HK-2 (cell line): Measurements from ENCODE around the gene DAPK1.

Experiments used
- DNase-seq: peaks from one replicate; pipeline ENCODE4 v3.0.0-alpha.2; 2018; ENCODE audit not compliant: unreplicated experiment

Gene DAPK1

GRCh38 chr9:87497604-87498045 is at the start of gene DAPK1:
DAPK1 (plus strand) TSS chr9:87497867; CDS start chr9:87499078, 1,211 bp downstream.
- DNase-seq, result peak; percentile 74

GRCh38 chr9:87451149-87451548 is 46.5 kb upstream of the DAPK1 start:
- no peak for DNase-seq

- no peak for DNase-seq
These were observed 42.3 kb upstream of the DAPK1 start for GRCh38 chr9:87455407-87455806.

DNA sequence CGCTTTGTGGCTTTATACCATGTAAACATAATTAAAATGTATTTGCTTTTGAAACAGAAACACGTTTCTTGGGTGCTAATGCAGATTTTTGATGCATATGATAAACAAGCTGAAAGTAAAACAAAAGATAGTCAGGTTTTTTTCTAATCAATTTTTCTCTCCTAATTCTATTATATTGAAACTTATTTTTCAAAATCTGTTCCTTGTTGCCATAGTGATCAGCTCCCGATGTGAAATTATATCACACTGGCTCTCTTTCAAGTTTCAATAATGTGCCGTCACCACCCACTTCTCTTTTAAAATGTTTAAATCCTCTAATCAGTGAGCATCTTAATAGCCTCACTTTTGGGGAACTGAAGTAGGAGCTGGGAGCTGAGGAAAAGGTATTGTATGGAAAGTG is 36.4 kb upstream of the DAPK1 start:
- no peak for DNase-seq

DNA sequence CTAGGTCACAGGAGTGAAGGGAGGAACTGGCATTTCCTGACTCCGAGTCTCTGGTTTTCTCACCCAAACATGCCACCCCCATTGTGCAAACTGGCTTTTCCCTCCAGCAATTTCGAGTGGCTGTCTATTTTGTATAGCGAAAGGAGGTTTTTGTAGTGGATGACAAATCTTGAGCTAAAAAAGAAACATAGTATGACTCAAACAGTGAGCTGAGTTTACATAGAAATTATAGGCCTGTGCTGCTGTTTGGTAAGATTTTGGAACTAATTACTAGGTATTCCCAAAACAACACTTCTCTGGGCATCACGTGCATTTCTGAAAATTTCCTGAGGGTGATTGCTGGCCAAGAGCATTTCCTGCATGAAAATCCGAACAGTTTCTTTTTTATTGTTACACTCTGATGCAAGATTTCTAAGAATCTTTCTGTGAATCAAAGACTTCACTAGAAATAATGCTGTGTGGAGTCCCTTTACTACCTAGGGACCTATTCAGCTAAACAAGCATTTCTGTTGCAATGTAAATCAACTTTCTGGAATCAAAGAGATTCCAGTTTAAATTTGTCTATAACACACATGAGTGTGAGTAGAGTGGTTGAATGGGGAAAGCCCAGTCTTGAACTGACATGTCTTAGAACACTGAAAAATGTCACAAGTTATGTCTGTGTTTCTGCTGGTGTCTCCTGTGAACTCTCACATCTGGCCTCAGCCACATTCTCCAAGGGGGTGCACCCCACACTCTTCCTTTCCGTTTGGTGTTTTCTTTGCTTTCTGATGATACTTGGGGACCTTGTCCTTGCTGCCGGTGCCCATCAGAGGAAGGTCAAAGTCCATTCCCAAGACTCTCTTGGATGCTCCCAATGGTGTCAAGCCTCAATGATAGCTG is 33.3 kb upstream of the DAPK1 start:
- DNase-seq, result no peak

- DNase-seq, result no peak
These were observed 32.7 kb upstream of the DAPK1 start for GRCh38 chr9:87464992-87465378.

GRCh38 chr9:87465816-87466215 is 31.9 kb upstream of the DAPK1 start:
- DNase-seq, result no peak

GRCh38 chr9:87467187-87467586 is 30.5 kb upstream of the DAPK1 start:
- no peak for DNase-seq

DNA sequence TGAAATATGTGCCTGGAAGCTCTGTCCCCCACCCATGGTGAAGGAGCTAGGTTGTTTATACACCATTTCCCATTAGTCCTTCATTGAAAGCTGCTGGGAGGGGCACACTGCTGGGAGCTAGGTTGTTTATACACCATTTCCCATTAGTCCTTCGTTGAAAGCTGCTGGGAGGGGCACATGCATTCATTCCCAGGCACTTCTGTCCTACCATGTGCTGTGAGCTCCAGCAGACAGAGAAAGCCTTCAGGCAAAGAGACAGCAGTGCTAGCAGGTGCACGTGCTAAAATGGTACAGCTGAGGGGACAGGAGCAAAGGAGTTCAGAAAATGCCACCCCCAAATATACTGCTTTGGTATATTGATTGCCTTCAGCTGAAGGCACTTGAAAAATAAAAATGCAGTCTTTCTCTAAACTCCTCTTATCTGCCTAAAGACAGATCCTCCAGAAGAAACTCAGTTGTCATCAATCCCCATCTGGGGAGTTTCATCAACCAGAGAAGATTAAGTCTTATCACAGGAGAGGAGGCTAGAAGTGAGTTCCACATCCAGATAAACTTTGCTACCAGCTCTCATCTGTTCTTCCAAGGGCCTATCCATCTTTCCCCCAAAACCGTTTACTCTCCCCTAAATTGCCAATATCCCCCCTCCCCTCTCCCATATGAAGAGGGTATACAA is 27.7 kb upstream of the DAPK1 start:
- DNase-seq, result no peak

- DNase-seq, result no peak
These were observed 25.9 kb upstream of the DAPK1 start for GRCh38 chr9:87471746-87472145.

GRCh38 chr9:87475463-87475862 is 22.2 kb upstream of the DAPK1 start:
- no peak for DNase-seq

DNA sequence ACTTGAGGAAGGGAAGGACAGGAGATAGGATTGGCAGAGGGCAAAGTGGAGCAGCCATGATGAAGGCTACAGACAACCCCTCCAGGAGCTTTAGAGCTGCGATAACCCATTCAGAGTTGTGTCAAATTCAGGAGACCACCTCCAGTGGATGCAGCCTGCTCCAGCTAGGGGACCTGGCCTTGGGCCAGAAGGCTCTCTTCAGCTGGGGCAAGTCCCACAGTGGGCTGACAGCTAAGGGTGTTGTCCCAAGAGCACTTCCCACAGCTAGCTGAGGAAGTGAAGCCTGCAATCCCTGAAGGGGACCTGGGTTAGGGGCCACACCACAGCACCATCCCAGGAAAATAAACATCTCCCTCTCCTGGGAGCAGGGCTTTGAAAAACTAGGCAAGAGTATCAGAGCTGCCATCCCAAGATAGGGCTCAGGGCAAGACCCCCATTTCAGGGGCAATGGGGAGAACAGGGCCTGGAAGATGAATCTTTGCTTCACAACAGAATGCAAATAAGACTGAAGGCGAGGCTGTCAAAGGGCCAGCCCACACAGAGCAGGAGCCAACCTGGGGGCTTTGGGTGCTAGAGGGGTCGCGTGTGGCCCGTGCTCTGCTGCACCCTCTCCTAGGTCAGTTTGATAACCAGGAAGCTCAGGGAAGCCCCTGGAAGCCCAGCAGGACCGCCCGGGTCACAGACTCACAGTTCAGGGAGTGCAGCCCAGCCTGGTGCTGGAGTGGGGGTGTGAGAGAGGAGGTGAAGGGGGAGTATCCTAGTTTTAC is 19.3 kb upstream of the DAPK1 start:
- DNase-seq, result no peak

- peak; percentile 79 for DNase-seq
These were observed 17.9 kb upstream of the DAPK1 start for GRCh38 chr9:87479801-87480201.

- no peak for DNase-seq
These were observed 15.5 kb upstream of the DAPK1 start for GRCh38 chr9:87481890-87482855.

DNA sequence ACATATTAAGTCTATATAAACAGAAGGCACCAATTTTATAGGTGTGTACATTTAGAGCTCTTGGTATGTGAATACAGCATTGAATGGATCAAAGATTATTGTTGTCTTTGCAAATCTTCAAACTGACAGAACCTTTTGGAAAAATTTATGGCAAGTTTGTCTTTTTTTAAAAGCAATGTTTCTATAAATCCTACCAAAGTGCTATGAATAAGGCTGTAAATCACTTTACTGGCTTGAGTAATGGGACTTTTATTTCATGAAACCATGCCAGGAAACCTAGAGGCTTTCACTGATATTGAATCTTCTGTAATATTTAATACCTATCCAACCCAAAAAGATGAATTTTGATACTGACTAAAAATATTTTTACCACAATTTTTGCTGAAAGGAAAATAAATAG is 7.4 kb upstream of the DAPK1 start:
- no peak for DNase-seq

DNA sequence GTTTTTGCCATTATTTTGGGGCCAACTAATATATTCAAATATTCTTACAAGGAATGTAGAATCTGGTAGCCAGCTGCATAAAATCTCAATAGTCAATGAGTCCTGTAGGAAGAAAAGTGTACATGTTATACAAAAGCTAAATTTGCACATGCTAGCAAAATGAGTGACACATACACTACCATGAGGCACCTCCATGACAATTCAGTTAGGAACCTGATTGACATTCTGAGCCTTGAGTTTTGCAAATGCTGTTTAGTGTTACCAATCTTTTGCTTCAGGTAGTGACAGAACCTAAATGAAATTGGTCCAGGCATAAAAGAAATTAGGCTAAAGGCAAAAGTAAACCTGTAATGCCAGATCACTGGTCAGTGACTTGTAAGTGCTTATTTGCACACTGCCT is 6.8 kb upstream of the DAPK1 start:
- DNase-seq, result no peak

DNA sequence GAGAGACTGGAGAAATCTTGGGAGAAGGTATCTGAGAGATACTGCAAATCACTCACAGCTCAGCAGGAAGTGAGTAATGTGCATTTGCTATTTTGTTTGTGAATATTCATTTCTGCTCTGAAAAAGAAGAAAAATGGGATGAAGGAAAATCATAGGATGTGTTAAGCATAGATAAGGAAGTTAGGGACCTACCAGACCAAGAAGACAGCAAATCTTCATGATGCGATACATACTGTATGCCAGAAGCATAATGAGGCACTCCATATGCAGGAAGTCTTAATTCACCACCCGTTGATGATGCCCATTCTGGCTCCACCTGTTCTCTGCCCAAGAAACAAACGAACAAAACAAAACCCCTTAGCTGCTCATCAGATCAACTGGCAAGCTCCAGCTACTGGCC is 6.1 kb upstream of the DAPK1 start:
- no peak for DNase-seq

DNA sequence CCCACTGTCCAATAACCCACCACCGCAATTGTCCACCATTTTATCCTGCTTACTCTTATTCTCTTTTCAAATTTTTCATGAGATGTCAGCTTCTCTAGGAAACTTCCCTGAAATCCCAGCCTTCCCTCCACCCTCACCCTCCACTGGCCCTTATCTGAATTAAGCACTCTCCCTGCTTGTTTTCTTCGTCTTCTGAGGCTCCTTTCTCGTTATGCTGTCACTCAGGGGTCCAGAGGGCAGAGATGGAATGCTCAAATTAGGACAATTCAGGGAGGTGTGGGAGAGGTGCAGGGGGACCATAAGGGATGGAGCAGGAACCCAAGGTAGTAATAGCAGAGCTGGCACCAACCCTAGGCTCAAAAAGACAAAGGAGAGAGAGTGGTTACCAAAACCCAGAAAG is 5.0 kb upstream of the DAPK1 start:
- no peak for DNase-seq

GRCh38 chr9:87494970-87495471 is 2.6 kb upstream of the DAPK1 start:
- no peak for DNase-seq

DNA sequence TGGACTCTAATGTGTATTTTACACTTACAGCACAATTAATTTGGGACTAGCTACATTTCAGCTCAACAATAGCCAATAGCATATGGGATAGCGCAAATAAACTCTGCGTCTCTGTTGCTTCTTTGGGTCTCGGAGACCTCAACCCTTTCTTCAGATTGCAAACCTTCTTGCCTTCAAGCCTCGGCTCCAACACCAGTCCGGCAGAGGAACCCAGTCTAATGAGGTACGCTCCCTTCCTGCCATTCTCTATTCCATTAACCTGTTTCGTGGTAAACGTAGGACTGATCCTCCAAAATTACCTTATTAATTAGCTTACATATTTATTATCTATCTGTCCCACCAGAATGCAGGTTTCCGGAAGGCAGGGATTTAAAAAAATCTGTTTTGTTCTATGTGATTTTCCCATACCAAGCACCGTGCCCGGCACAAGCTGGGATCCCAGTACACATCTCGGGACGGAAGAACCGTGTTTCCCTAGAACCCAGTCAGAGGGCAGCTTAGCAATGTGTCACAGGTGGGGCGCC is 525 bp upstream of the DAPK1 start:
- no peak for DNase-seq
